ENCODE data around the gene COASY. TPM values are rescaled to one million over a fixed set of nuclear protein-coding genes. Genes with fewer than 3 reads are reported as not detected.
"Not testable (repeated sequence)": the region's sequence is repeated elsewhere in the genome, so short reads cannot be mapped to it uniquely, and the experiment has no call there.

COASY gene
- total RNA-seq, 1 donor from 2014 or later = 61.4 TPM

DNA sequence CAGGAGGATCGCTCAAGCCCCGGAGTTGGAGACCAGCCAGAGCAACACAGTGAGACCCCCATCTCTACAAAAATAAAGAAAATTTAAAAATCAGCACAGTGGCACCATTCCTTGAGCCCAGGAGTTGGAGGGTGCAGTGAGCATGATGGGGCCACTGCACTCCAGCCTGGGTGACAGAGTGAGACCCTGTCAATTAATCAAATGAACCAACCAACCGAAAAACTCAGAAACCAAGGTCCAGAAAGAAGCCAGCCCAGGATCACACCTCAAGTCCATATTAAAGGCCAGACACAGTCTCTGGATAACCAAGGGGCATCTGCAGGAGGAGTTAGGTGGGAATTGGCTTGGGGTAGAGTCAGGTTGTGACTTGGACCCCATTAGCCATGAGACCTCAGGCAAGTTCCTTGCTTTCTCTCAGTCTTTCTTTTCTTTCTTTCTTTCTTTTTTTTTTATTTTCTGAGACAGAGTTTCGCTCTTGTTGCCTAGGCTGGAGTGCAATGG lies 6.8 kb upstream of the COASY start:
- peak overlapping the region; percentile 96 for H3K27ac Mint-ChIP-seq
- peak overlapping the region; percentile 88 for H3K4me3 Mint-ChIP-seq

DNA sequence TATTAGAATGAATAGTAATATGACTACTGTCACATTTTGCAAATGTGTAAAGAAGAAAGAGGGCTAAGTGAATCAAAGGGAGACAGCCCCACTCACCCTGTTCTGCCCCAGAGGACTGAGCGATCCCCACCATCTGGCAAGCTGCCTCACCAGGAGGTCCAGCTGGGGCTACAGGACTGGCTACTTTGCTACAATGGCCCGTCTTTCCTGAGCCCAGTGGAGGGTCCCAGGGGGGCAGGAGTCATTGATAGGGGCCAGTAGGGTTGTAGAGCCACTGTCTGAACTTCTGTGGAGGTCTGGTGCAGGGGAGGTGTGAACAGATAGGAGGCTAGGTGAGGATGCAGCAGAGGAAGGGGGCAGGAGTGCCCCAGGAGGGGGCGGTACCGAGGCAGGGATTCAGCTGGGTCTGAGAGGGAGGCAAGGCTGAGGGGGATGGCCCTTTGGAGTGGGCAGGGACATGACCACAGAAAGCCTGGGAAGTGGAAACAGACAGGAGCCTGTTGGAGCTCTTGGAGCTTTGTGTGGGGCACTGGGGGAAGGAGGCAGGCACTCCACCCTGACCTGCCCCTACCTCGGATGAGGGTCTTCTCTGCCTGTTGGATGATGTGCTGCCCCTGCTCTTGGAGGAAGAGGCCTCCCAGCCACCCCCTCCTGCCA lies 5.9 kb upstream of the COASY start:
- not testable (repeated sequence) for H3K36me3 Mint-ChIP-seq; H3K9me3 Mint-ChIP-seq; H3K27ac Mint-ChIP-seq; DNase-seq (ENCODE audit: low spot score in 2 of 2, unreplicated experiment in 2 of 2); H3K27me3 Mint-ChIP-seq (ENCODE audit: low read depth)
- peak overlapping the region; percentile 88 for H3K4me3 Mint-ChIP-seq
- peaks cover 24% of the 10 kb centered on the region for H3K4me1 Mint-ChIP-seq

More for the DNA sequence above, 6.8 kb upstream of the COASY start:
- no peak for DNase-seq (ENCODE audit: low spot score in 2 of 2, unreplicated experiment in 2 of 2)
- peaks cover 22% of the 10 kb centered on the region for H3K4me1 Mint-ChIP-seq
- no peaks in the 10 kb centered on the region for H3K27me3 Mint-ChIP-seq (ENCODE audit: low read depth)
- TF ChIP-seq, protein P1, sequence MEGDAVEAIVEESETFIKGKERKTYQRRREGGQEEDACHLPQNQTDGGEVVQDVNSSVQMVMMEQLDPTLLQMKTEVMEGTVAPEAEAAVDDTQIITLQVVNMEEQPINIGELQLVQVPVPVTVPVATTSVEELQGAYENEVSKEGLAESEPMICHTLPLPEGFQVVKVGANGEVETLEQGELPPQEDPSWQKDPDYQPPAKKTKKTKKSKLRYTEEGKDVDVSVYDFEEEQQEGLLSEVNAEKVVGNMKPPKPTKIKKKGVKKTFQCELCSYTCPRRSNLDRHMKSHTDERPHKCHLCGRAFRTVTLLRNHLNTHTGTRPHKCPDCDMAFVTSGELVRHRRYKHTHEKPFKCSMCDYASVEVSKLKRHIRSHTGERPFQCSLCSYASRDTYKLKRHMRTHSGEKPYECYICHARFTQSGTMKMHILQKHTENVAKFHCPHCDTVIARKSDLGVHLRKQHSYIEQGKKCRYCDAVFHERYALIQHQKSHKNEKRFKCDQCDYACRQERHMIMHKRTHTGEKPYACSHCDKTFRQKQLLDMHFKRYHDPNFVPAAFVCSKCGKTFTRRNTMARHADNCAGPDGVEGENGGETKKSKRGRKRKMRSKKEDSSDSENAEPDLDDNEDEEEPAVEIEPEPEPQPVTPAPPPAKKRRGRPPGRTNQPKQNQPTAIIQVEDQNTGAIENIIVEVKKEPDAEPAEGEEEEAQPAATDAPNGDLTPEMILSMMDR (IDR thresholded peaks at IDR 0.05; ENCODE audit: unreplicated experiment) = no peak
- H3K36me3 Mint-ChIP-seq = no peaks in the 10 kb centered on the region
- H3K9me3 Mint-ChIP-seq = no peaks in the 10 kb centered on the region

DNA sequence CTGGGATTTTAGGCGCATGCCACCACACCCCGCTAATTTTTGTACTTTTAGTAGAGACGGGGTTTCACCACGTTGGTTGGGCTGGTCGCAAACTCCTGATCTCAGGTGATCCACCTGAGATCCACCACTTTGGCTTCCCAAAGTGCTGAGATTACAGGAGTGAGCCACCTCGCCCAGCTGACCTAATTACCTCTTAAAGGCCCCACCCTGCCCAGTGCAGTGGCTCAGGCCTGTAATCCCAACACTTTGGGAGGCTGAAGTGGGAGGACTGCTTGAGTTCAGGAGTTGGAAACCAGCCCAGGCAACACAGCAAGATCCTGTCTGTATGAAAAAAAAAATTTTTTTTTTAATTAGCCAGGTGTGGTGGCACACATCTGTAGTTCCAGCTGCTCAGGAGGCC lies 2.9 kb upstream of the COASY start:
- no peaks in the 10 kb centered on the region for H3K36me3 Mint-ChIP-seq
- H3K4me1 Mint-ChIP-seq = peaks cover 35% of the 10 kb centered on the region
- DNase-seq (ENCODE audit: low spot score in 2 of 2, unreplicated experiment in 2 of 2) = no peak
- H3K27ac Mint-ChIP-seq = no peak overlapping the region
- no peaks in the 10 kb centered on the region for H3K27me3 Mint-ChIP-seq (ENCODE audit: low read depth)
- no peak overlapping the region for H3K4me3 Mint-ChIP-seq
- H3K9me3 Mint-ChIP-seq = no peaks in the 10 kb centered on the region
- TF ChIP-seq, protein P1 (IDR thresholded peaks at IDR 0.05; ENCODE audit: unreplicated experiment) = no peak

DNA sequence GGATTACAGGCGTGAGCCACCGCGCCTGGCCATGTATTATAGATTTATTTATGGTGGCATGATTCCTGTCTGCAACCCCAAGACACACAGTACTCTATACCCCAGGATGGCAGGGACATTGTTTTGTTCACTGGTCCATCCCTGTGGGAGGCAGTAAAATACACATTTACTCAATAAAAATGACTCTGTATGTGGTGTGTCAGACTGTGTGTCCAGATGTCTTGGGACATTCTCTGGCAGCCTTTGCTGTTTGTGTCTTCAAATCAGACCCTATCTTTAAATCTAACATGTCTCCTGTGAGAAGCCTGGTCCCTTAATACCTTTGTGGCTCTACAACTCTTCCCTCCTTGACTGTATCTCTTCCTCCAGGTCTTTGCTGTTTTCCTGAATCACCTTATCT lies 1.7 kb upstream of the COASY start:
- DNase-seq (ENCODE audit: low spot score in 2 of 2, unreplicated experiment in 2 of 2) = no peak
- Mint-ChIP-seq H3K9me3 (no peaks in the 10 kb centered on the region), H3K4me3 (peak overlapping the region; percentile 60), H3K36me3 (no peaks in the 10 kb centered on the region), H3K4me1 (peaks cover 31% of the 10 kb centered on the region), H3K27ac (peak overlapping the region; percentile 71), H3K27me3 (ENCODE audit: low read depth) (no peaks in the 10 kb centered on the region)
- TF ChIP-seq, protein P1 (IDR thresholded peaks at IDR 0.05; ENCODE audit: unreplicated experiment) = no peak

DNA sequence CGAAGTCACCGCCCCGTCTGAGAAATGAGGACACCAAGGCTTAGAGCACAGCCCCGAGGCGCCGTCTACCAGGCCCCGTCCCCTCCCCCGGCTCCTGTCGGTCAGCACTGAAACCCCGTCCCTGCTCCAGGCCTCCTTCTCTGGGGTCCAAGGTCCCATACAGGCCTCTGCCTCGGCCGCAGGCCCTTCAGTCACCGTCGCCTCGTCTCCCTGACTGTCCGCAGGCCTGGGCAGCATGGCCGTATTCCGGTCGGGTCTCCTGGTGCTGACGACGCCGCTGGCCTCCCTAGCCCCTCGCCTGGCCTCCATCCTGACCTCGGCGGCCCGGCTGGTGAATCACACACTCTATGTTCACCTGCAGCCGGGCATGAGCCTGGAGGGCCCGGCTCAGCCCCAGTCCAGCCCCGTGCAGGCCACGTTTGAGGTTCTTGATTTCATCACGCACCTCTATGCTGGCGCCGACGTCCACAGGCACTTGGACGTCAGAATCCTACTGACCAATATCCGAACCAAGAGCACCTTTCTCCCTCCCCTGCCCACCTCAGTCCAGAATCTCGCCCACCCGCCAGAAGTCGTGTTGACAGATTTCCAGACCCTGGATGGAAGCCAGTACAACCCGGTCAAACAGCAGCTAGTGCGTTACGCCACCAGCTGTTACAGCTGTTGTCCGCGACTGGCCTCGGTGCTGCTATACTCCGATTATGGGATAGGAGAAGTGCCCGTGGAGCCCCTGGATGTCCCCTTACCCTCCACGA lies 617 bp downstream of the COASY start:
- Mint-ChIP-seq H3K27me3 (ENCODE audit: low read depth) (no peaks in the 10 kb centered on the region), H3K27ac (peak overlapping the region; percentile 97), H3K4me1 (peaks cover 30% of the 10 kb centered on the region), H3K9me3 (no peaks in the 10 kb centered on the region), H3K4me3 (peak overlapping the region; percentile 87), H3K36me3 (no peaks in the 10 kb centered on the region)
- no peak for DNase-seq (ENCODE audit: low spot score in 2 of 2, unreplicated experiment in 2 of 2)
- TF ChIP-seq, protein P1 (IDR thresholded peaks at IDR 0.05; ENCODE audit: unreplicated experiment) = no peak

- H3K4me1 Mint-ChIP-seq = peaks cover 34% of the 10 kb centered on the region
- no peaks in the 10 kb centered on the region for H3K36me3 Mint-ChIP-seq
- H3K4me3 Mint-ChIP-seq = peak overlapping the region; percentile 87
- TF ChIP-seq, protein P1 (IDR thresholded peaks at IDR 0.05; ENCODE audit: unreplicated experiment) = no peak
- no peaks in the 10 kb centered on the region for H3K27me3 Mint-ChIP-seq (ENCODE audit: low read depth)
- H3K27ac Mint-ChIP-seq = peak overlapping the region; percentile 97
- no peaks in the 10 kb centered on the region for H3K9me3 Mint-ChIP-seq
- DNase-seq (ENCODE audit: low spot score in 2 of 2, unreplicated experiment in 2 of 2) = no peak
Observed at GRCh38 chr17:42563143-42563509, 1.2 kb downstream of the COASY start.

Data from mesothelial cell of epicardium (in vitro differentiated cells).